NCI-H2029 treated with DMSO at 0.1 percent for 48 hours (cell line): ENCODE measurements around the gene CACNA1C.
"Not testable (repeated sequence)": the region's sequence is repeated elsewhere in the genome, so short reads cannot be mapped to it uniquely, and the experiment has no call there.

Experiments
- DNase-seq: peaks from one replicate; lab custom pipeline; 2025; lab: John Stamatoyannopoulos, UW

CACNA1C gene

DNA sequence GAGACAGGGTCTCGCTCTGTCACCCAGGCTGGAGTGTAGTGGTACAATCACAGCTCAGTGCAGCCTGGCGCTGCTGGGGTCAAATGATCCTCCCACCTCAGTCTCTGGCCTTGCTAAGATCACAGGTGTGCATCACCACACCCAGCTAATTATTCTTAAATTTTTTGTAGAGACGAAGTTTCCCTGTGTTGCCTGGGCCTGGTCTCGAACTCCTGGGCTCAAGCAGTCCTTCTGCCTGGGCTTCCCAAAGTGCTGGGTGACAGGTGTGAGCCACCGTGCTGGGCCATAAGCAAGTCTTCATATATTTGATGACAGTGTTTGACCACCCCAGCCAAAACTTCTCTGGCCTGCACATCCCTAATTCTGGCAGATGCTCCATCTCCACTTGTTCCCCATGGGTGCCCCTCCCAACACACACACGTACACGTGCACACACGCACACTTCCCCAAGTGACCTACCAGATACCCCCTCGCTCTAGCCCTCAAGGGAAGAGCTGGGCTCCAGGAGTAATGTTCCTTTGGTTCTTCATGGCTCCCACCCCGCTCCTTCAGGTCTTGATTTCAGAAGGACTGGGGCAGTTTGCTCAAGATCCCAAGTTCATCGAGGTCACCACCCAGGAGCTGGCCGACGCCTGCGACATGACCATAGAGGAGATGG, 637.7 kb downstream of the CACNA1C start:
- DNase-seq = no peak

DNA sequence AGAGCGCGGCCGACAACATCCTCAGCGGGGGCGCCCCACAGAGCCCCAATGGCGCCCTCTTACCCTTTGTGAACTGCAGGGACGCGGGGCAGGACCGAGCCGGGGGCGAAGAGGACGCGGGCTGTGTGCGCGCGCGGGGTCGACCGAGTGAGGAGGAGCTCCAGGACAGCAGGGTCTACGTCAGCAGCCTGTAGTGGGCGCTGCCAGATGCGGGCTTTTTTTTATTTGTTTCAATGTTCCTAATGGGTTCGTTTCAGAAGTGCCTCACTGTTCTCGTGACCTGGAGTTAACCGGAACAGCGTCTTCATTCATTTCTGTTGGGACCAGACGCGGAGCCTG, 638.2 kb downstream of the CACNA1C start:
- no peak for DNase-seq

DNA sequence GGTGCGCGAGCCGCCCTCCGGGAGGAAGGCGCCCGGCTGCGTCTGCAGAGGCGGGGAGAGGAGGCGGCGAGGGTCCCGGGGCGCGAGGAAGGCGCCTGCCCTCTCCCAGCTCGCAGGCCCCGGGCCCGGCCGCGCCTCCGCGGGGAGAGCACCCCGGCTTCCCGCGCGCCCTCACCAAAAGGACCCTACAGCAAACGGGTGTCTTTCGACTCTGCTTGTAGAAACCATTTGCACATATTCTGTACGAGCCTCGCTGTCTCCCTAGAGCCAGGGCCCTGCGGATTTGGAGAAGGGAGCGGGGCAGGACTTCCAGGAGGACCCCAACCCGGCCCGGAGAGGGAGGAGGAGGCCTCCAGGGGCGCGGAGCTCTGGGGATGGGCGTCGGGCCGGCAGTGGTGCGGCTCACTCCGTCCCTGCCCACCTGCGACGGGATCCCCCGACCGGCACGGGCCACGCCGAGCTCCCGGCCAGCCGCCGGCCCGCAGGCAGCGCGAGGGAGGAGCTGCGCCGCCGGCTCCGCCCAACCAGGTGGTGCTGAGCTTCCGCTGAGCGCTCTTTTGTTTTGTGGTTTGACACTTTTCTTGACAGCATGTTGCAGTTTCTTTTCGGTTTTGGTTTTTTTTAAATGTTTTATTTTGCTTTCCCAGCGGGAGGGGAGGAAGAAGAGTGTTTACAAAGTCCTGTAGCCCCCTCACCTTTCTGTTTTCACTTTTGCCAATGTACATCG, 638.7 kb downstream of the CACNA1C start:
- peak; percentile 31 for DNase-seq

DNA sequence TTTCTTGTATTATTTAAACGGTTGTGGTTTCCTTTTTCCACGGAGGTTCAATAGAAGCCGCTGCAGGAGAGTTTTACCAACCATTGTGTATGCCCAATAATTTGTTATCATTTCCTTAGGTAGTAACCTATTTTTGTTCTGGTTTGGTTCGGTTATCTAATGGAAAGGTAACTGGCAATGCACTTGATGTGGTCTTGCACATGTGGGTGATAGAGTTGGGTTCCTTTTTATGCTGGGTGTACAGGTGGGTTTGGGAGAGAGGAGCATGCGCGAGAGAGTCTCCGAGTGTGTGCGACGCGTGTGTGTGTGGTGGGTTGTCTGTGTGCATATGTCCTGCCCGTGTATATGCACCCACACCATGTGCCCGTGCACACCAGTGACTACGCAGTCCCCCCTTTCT, 639.3 kb downstream of the CACNA1C start:
- no peak for DNase-seq

DNA sequence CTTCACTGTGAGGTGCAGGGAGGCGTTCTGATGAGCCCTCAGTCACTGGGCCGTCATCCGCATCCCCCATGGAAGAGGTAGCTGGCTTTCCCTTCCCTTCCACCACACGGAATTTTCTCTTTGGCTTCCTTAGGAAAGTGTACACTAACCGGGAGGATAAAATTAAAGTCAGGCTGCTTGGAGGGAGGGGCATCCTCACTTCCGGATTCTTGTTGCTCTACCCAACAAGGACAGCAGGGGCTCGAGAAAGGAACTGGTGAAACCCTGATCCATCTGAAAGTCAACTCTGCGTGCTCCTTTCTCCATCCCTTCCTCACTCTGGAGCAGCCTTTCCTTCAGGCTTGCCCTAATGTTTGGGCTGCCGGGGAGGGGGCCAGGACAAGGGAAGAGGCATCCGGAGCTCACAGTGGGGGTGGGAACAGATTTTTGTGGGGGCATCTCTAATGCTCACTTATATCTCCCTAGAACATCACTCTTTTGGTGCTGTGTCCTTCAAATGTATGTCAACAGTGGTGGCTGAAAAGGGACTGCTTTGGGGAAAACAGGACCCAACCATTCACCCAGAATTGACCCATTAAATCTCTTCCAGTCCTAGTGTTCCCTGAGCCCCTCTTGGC, 640.6 kb downstream of the CACNA1C start:
- DNase-seq = no peak

DNA sequence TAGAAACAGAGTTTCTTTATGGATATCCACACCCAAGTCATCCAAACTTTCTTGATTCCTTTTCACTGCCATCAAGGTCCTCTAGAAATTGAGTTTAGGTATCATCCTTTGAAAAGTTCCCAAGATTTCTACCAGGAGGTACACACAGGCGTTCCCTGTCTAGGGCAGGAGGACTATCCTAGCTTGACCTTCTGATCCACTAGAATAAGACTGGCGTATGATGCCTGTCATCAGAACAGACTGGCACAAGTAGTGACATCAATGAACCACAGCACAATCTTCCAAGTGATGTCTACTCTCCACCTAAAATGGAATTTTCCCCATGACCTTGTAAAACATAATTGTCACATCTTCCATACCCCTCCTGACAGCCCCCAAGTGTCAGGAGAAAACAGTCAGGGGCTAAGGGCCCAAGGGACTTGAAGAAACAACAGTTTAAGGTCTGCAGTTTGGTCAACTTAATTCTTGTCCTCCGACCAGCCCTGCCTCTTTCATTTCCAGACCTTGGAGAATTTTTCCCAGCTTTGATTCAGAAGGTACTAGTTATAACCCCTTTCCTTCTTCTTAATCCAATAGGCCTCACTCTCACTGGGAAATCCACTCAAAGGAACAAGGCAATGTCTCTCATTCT, 641.3 kb downstream of the CACNA1C start:
- DNase-seq = no peak

DNA sequence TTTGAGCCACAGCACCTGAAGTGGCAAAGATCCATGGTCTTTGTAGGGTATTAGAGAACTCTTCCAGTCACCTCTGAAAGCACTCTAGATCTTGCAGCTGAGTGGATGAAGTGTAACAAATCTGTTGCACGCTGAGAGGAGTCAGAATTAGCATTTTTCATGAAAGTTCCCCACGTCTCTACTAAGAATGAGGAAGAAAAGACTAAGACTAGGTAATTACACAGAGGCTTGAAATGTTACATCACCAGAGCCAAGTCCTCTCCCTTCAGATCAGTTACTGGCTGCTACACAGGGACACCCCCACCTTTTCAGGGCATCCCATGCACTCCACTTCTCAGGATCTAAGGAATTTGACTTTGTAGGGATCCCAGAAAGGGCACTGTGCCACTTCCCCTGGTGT, 643.3 kb downstream of the CACNA1C start:
- no peak for DNase-seq

DNA sequence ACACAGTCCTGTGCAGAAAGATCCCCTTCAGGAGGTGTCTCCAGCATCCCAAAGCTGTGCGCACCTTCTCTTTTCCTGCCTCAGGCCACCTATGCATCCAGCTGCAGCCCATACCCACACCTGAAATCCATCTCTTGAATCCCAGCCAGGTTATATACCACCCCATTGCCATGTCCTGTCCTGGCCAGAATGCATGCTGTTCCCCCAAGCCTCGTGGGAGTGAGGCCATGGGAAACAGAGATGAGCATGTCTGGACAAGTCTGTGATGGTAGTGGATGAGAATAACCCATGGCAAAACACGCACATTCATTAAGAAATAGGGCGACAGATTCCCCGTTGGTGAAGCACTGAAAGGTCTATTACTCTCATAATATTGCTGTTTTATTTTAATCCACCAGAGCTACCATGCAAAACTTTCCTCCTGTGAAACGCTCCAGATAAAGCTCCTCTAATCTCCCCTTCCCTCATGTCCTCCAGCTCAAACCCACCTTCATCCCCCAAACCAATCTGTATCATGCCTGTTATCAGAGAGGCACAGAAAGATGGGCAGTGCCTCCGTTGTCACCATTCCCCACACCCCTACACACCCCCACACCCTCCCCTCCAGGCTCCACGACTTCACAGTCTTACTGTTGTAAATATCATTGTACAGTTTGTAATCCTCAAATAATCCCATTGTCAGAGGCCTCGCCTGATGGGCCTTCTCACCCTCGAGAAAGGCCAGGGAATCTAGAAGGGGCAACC, 644.4 kb downstream of the CACNA1C start:
- no peak for DNase-seq

DNA sequence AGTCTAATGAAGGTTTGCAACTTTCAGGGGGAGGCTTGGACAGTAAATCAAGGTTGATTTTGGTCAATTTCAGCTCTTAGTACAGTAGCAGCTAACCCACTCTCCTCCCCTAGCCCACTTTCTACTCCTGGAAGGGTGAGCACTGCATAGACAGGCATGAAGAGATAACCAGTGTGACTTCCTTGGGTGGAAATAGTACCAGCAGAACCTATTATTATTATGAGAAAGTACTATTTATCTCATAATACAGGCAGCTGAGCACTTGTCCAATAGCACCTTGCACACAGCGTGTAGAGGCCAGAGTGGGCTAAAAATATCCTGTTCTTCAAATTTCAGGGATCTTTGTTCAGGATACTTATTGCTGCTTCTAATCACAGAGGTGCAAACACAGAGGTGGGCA, 645.8 kb downstream of the CACNA1C start:
- DNase-seq = no peak

DNA sequence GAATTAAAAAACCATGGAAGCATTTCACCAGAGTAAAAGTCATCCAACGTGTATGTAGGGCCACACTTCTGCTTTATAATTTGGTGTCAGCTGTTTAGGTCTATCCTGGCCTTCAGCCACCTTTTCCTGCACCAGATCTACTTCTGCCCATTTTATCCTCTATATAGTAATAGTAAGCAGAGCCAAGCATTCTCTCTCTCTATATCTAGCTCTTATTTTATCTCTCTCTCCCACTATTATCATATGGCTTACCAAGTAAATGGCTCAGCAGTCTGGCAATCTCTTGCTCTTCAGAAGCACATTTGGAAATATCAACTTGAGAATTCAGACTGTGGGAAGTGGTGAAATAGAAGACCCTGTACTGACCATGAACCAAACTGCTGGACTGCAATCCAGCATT, 657.9 kb downstream of the CACNA1C start:
- no peak for DNase-seq

DNA sequence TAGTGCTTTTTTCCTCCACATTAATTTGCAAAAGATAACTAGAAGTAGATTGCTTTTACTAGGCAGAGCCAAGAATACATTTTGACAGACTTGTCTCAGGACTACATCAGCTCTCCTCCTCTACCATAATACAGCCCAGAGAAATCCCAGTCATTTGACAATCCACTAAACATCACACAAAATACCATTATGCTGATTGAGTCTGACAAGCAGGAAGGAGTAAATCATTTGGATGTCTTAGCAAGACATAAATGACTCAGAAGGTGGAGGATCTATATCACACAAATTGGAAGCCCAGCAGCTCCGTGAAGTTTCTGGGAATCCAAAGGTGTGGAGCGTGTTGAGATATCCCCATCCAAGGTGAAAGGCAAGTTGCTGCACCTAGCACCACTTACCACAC, 666.6 kb downstream of the CACNA1C start:
- no peak for DNase-seq

DNA sequence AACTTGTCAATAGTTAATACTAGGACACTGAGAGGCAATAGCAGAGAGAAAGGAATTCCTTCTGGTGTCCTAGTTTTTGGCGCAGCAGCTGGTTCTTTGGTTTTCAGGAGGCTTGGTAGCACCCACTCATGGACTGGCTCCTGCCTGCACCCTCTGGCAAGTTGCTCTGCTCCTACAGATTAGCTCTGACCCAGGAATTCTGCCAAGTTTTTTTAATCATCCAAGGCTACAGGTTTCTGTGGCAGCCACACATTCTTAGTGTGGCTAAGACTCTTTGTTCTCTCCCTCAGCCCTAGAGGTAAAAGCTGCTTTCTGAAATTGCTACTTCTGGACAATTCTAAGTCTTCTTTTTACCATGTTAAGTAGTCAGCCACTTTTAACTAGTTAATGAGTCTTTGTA, 670.0 kb downstream of the CACNA1C start:
- no peak for DNase-seq

DNA sequence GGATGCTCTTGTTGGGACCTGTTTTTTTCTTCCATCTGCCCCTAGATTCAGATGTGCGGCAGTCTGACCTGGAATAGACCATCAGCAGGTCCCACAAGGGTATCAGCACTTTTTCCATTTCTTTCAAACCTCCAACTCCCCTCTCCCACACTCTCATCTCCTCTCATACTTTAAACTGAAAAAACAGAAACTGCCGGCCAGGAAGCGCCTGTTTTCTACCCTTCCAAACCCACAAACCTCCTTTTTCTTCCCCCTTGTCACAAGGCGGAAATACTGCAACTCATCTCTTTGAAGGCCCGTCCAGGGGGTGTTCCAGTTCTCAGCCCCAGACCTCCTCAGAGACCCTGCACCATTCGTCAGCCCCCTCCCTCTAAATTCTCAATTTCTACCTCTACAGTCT, 679.5 kb downstream of the CACNA1C start:
- no peak for DNase-seq

DNA sequence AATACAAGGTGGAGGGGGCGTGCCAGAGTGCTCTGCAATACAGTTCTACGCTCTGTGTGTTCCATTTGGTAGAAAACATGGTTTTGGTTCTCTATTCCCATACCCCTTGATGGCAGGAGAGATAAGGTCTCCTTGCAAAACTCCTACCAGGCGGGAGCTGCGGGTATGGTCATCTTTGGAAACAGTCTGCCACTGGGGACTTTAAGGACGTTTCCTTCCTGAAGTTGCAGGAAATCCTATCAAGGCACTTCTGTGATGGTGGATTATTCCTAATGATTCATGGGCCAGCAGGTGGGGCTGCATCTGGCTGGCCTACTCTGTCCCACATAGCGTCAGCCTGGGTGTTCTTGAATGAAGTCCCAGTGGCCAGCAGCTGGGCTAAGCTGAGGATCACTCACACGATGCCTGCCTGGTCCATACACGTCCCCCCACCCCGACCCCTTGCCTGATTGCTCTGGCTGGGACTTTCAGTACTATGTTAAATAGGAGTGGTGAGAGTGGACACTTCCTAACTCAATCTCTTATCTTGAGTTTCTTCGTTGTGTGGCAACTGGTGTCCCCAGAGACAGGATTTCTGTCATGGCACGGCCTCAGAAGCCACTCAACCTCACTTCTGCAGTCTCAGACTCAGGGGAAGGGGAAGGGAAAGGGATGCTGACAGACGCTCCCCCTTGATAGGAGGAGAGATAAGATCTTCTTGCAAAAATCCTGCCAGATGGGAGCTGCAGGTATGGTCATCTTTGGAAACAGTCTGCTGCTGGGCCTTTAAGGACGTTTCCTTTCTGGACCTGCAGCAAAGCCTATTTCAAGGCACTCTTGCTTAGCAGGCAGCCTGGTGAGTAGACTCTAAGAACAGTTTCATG, 680.9 kb downstream of the CACNA1C start:
- no peak for DNase-seq

DNA sequence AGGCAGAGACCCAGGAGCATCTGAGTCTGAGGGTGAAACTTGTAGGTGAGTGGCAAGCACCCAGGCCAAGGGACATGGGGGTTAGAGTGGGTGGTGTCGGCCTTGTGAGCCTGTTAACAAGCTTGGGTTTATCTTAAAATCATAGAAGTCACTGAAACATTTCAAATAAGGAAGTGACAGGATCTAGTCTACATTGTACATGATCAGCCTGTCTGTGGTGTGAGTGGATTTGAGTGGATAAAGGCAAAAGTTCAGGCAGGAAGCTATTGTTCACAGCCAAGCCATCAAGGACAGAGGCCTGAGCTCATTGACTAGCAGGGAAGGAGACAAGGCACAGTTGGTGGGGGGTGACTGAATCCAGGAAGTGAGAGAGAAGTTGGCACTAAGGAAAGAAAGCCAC, 682.6 kb downstream of the CACNA1C start:
- DNase-seq = no peak

DNA sequence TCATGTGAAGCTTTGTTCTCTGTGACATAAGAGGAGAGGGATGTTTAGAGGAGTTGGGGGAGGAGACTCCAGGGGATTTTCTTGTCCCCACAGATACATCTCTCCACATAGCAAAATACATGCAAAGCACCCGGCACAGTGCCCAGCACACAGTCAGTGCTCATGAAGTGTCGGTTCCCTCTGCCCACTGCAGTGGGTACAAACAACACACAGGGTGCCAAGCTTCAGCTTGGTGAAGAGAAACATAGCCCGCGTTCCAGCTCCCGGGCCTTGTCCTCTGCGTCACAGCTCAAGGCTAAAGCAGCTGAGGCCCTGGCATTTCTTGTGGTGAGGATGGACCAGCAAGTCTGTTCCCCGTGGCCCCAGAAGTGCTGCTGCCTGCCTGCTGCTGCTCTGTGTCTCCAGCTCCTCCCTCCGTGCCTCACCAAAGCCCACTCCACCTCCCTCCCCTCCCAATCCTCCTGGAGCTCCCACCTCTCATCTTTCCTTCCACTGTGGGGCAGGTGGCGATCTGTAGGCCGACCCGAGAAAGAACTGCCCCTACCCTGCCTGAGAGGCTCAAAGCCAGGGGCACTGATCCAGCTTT, 685.0 kb downstream of the CACNA1C start:
- DNase-seq = no peak

DNA sequence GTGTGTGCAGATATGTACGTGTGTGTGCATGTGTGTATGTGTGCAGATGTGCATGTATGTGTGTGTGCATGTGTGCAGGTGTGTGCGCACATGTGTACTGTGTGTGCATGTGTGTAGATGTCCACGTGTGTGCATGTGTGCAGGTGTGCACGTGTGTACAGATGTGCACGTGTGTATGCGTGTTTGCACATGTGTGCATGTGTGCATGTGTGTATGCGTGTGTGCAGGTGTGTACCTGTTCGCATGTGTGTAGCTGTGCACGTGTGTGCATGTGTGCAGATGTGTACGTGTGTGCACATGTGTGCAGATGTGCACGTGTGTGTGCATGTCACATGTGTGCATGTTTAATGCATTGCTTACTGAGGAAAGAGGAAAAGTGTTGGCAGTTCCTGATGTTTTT, 686.3 kb downstream of the CACNA1C start:
- DNase-seq = no peak

DNA sequence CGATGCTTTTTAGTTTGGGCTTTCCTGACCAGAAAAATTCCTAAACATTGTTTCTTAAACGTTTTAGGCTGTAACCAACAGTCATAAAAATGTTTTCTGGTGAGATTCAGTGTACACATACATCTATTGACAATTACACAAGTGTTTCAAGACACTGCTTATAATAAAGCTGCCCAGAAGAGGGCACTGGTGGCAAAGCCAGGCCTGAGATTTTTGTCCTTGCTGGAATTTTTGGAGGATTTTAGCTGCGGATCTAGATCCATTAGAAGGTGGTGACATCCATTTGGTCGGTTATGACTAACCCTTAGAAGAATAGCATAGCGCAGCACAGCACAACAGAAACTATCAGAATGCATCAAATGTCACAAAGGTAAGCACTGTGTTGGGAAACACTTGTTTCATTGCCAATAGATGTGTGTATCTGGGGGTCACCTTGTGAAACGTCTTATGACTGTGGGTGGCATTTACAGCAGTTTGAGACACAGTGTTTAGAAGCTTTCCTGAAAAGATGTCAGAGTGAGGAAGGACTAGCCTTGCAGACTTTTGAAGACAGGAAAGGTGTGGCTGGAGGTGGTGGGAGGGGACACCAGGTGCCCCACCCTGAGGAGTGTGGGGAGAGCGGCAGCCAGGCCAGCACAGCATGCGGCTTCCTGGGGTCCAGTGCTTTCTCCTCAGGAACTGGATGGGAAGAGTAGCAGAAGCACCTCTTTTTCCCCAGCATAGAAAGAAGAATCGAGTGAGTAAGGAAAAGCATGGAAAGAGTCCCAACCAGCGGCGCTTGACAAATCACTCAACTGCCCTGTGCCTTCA, 687.2 kb downstream of the CACNA1C start:
- no peak for DNase-seq

DNA sequence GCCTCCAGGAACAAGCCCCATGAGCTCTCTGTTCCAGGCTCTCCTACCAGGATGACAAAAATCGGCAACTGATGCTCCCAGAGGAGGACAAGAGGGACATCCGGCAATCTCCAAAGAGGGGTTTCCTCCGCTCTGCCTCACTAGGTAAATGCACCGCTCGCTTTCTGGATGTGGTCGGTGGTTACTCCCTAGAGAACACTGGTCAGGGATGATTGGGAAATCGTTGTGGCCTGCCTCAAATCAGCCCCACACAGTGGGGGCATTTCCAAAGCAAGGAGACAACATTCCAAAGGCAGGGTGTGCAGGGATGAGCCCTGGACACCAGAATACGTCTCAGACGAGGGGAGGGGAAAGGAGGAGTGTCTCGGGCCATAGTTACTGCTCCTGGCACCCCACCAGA, 689.2 kb downstream of the CACNA1C start:
- not testable (repeated sequence) for DNase-seq

DNA sequence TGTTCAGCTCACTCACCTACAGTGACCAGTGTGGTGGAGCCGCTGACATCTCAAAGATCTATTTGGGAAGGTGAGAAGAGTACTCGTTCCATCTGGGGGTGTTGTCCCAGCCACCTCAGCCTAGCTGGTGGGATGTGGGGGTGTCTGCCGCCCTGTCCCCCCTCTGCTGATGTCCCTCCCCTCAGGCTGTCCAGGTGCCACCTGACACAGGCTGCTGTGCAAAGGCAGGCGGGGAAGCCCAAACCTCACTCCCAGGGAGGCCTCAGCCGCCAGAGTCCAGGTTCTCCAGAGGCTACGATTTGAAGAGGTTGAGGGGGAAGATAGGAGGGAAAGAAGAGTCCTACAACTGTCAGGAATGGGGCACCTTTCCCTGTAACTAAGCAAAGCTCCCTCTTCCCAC, 690.7 kb downstream of the CACNA1C start:
- DNase-seq = no peak
